Measurements from ENCODE around the gene LAPTM5.

DNA sequence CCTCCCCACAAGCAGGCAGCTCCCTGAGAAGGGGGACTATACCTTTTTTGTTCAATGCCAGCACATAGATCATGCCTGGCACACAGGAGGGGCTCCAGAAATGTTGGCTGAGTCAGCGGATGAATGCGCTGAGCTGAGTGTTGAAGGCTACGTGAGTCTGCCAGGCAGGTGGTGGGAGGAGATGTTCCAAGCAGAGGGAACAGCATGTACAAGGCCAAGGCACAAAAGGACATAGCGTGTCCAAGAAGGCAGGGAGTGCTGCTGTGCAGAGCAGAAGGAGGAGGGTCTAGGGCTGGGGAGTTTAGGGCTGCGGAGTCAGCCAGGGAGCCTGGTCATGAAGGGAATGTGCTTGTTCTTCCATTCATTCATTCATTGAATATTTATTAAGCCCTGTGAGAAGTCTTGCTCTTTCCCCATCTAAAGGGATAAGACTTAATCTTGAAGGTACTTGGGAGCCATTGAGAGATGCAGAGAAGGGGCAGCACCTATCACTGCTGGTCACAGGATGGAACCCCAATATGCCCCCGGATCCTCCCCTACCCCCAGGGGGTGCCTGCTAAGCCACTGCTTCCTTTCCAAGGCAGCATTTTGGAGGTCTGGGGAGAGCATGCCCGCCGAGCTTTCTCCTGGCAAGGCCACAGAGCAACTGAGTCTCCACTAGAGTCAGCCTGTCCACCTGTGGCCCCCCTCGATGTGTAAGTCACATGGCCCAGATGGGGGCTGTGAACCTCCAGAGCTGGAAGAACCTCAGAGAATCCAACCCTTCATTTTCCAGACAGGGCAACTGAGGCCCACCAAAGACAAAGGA is 31.2 kb upstream of the LAPTM5 start:
- no peak for TF ChIP-seq POLR2A (IDR thresholded peaks at IDR 0.05; ENCODE audit: low read depth, low read length)
- TF ChIP-seq CTCF (IDR thresholded peaks at IDR 0.05 in 2 of 3, conservative IDR thresholded peaks at IDR 0.05 in 1 of 3; ENCODE audit: control insufficient read depth in 2 of 3, extremely low read depth in 1 of 3, insufficient read depth in 1 of 3, low read depth in 3 of 3, low read length in 3 of 3), result no peak
- no peak for TF ChIP-seq NFYB (IDR thresholded peaks at IDR 0.05; ENCODE audit: insufficient read depth, low read depth, low read length)
- no peak for TF ChIP-seq CREM (IDR thresholded peaks at IDR 0.05; ENCODE audit: low read depth)
- TF ChIP-seq SREBF1 (IDR thresholded peaks at IDR 0.05; ENCODE audit: low read length), result no peak
- TF ChIP-seq SP1 (IDR thresholded peaks at IDR 0.05; ENCODE audit: low read depth, low read length), result no peak
- TF ChIP-seq CHD1 (IDR thresholded peaks at IDR 0.05; ENCODE audit: low read depth, low read length), result no peak
- no peak for TF ChIP-seq CEBPB (IDR thresholded peaks at IDR 0.05; ENCODE audit: borderline replicate concordance in 1 of 2, low read depth in 2 of 2, low read length in 2 of 2)
- TF ChIP-seq TCF3 (IDR thresholded peaks at IDR 0.05; ENCODE audit: borderline replicate concordance, insufficient read depth, low read depth, low read length), result no peak
- no peak for TF ChIP-seq NRF1 (conservative IDR thresholded peaks at IDR 0.05; ENCODE audit: low read depth, low read length)
- no peak for TF ChIP-seq SMC3 (IDR thresholded peaks at IDR 0.05; ENCODE audit: borderline replicate concordance, low read length)
- no peak for TF ChIP-seq ZNF274 (IDR thresholded peaks at IDR 0.05; ENCODE audit: insufficient read depth, insufficient read length)

Measured in GM12878 (cell line).